Middle frontal gyrus (tissue), 1 donor: Measurements from ENCODE around the gene SERP2.
"Not testable (repeated sequence)": the region's sequence is repeated elsewhere in the genome, so short reads cannot be mapped to it uniquely, and the experiment has no call there.

ENCODE experiments used
- DNase-seq: peaks from one replicate; pipeline ENCODE4 v3.0.0-alpha.2; 2015; ENCODE audit warnings: low spot score; ENCODE audit errors: extremely low spot score

The SERP2 gene

DNA sequence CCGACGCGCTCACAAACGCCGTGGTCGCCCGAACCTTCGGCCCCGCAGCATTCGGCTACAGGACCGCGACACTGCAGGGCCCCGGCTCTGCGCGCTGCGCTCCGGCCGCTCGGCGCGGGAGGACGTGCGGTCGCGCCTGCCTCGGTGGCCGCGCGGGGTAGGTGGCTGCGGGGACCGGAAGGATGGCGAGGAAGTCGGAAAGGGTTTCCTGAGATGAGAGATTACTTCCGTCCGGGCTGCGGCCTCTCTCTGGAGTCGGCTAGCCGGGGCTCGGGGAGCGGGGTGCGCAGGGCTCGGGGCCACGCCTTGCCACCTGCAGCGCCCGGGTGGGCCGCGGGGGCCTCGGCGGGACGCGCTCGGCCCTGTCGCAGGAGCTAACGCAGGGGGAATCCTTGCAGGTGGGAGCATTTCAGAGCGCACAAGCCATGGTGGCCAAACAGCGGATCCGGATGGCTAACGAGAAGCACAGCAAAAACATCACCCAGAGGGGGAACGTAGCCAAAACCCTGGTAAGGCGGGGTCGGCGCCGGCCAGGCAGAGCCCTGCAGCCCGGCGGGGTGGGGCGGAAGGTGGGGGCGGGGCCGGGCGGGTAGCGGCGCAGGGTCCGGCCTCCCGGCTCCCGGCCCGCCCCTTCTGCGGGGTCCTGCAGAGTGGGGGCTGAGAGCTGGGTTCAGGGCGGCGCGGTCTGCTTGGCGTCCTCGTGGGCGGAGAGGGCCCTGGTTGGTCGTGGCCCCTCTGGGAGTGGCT, at the start of gene SERP2:
Gene SERP2, plus strand, starts transcription at position 224 of the 747 bp plus-strand sequence. Its CDS starts 202 bp downstream, at position 426.
- no peak for DNase-seq

DNA sequence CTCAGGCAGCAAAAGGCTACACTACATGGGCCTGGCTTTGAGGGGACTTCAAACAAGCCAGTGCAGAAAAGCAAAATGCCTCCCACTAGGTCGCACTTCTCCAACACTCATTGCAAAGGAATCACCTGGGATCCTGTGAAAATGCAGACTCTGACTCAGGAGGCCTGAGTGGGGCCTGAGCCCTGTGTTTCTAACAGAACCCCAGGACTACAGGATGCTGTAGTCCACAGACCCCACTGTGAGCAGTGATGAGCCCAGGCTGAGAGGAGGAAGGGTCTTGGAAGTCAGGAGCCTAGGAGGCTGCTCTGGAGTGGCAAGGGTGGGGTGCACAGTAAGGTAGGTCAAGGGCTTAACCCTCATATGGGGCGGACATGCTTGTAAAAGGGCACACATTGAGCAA, 46.7 kb upstream of the SERP2 start:
- DNase-seq: no peak

DNA sequence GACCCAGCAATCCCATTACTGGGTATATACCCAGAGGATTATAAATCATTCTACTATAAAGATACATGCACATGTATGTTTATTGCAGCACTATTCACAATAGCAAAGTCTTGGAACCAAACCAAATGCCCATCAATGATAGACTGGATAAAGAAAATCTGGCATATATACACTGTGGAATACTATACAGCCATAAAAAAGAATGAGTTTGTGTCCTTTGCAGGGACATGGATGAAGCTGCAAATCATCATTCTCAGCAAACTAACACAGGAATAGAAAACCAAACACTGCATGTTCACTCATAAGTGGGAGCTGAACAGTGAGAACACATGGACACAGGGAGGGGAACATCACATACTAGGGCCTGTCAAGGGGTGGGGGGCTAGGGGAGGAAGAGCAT, 44.6 kb upstream of the SERP2 start:
- not testable (repeated sequence) for DNase-seq

DNA sequence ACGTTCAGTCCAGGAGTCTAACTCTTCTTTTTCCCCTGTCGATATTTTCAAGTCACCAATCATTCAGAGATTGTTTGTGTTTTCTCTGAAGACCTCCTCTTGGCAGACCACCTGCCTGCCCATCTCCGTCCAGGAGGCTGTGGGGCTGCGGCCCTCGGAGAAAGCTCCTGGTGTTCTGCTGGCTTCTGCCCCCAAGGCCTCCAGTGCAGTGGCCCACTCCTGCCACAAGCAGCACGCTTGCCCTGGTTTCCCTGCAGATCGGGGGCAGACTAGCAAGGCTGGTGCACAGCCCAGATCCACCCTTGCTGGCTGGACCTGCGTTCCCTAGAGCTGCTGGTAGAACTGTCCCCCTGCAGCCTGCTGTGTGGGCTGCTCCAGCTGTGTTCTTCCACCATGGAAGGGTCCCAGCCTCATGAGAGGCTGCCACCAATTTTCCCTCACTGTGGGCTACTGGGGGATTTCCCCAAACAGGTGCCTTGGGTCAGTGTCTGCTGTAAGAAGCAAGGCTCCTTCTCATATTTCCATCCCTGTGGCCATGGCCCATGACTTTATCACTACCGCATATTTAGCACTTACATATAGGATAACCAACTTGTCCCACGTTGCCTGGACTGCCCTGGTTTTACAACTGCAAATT, 43.6 kb upstream of the SERP2 start:
- DNase-seq: no peak

DNA sequence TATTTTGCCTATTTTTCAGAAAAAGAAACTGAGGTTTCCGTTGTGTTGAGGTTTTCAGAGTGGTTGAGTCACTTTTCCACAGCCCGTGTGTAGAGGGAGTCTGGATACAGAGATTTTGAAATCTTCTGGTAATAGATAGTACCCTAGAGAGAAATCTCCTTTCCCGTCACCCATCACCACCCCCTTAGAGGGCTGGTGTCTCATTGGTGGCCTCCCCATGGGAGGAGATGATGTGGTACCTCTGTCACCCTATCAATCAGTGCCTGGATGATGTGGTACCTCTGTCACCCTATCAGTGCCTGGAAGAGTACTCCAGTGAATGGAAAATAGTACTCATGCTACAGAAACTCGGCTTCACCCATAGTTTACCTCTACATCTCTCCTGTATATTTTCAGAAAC, 42.2 kb upstream of the SERP2 start:
- no peak for DNase-seq

DNA sequence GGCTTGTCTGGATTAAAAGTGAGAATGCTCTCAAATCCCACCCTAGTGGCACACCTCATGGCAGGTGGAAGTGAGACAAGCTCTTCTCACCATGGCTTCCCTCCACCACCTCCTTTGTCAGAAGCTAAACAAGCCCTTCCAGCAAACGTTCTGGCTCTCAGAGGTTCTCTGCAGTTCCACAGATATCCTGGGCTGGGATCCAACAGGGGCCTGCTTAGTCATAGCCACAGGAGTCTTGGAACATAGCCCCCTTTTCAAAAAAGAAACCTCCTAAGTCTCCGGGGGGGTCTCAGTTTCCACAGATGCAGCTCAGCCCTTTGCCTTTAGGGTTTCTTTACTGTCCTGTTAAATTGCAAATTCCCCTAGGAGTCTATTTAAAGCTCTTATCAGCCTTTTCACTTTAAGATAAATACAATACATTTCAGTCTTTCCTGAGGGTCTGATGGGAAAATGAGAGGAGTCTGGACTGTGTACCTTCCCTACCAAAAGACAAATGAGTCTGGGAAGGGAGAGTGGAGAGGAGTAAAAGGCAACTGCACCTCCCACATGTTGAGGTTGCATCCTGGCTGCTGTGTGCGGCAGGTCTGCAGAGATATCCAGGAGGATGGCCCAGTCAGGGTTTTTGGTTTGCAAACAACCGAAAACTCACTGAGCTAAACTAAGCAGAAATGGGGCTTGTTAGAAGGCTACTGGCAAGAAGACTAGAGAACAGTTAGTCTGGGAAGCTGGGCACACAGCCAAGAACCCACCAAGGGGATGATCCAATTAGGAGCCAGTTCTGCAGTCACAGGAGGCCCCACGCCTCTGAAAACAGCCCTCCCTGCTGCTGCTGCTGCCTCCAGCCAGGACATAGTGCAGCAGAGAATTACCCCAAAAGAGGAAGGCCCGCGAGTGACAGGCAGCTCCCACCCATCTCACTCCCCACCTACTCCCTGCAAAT, 41.4 kb upstream of the SERP2 start:
- DNase-seq: peak; percentile 48

DNA sequence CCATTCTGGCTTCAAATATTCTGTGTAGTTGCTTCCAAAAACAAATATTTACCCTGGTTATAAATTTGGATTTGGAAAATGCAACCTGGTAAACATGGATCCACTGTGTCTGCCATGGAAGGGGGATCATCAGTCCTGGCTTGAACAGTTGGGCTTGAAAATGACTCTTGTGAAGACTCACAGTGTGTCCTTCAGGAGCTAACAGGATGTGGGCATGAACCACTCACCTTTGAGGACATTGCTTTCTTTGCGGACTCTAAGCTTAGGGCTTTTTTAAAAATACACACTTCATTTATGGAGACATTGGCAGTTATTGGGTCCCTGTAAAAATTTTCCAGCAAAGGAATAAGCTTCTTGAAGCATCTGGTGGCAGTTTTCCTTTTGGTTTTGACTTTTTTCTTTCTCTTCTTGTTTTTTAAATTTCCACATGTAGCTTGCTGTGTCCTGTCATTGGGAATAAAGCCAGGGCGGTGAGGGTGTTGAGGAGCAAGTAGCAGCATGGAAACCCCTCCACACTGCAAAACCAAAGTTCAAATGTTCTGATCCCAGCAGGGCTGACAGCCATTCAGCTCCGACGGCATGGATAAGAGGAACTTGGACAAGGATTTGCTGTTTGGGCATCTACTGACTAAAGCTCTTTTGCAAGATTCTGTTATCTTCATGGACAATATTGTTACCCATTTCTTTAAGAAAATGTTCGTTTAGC, 39.5 kb upstream of the SERP2 start:
- no peak for DNase-seq

DNA sequence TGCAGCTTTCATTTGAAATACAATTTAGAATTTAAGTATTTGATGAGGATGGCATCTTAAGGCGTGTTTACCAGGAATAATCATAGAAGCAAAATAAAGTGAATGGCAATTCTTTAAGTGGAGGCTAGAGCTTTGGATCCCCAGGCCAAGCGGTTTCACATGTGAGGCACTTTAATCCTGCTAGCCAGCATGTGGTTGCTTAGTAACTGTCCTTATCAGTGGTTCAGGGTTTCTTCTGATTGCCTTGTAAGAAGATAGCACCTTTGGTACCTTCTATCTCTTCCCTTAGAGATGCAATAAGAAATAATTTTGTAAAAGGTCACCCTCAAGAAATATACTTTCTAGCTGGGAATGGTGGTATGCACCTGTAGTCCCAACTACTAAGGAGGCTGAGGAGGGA, 38.9 kb upstream of the SERP2 start:
- no peak for DNase-seq

DNA sequence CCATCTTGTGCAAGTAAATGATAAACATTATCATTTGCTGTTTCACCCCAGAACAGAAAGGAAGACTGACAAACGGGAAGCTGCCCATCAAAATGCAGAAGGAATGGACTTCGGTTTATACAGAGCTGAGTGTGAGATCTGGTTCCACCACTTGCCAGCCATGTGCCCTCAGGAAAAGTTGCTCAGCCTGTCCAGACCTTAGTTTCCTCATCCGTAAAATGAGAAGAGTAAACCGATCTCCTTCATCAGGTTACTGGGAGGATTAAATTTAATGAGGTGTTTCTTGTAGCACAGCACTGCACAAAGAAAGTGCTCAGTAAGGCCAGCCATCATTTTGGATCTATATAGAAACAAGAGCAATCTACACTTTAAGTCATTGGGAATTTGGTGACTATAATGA, 36.7 kb upstream of the SERP2 start:
- DNase-seq: no peak

DNA sequence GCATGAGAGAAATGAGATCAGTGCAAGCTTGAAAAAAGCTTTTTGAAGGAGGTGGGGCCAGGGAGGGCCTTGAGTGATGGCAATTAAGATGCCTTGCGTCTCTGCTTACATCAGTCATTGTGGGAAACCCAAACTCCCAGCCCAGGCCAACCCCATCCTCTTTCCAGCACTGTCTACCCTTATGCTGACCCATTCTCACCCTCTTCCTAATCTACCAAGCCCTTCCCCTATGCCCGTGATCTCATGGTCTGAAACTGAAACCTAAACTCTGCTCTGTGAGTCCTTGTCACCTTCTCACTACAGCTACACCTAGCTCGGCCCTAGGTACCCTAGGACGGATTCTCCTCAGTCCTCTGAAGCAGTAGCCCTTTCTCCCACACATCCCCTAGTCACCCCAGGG, 36.0 kb upstream of the SERP2 start:
- no peak for DNase-seq

DNA sequence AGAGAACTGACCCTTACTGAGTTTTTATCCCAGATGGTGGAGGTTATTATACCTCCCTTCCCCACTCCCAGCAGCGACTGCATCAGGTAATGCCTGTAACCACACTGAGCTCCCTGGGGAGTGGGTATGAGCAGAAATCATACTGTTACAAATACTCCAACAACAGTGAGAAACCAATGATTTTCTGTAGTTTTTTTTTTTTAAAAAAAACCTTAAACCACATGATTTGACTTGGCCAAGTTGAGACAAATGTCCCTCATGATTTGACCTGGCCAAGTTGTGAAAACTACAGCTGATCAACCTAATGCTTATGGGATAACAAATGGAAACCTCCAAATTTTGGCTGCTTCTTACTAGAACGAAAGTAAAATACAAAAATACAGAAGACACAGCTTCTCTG, 33.1 kb upstream of the SERP2 start:
- no peak for DNase-seq

DNA sequence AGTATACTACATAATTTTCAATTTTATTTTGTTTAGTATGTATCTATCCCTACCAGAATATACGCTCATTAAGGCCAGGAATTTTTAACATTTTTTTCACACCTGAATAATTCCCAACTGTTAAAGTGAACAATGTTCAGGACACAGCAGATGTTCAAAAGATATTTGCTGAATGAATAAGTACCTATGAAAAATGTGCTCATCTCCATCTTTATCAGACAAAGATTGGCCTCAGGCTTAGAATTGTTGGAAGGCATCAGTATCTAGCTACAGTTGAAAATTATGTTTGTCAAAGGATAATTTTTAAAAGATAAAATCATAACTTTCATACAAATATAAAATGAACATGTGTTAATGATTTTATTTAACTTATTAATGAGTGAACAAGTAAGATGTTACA, 30.9 kb upstream of the SERP2 start:
- no peak for DNase-seq

DNA sequence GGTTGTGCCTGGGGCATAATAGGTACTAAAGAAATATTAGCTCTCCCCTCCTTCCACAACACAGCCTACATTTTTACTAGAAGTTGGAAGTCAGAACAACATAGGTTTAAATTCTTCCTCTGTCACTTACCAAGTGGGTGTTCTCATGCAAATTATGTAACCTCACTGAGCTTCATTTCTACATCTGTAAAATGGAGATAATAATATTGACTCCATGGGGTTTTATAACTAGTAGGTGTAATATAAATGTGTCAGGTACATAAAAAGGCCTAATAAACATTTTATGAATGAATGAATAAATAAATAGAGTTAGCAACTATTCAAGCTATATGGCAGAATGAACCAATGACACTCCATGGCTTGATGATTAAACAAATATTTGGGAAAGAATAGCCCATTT, 27.1 kb upstream of the SERP2 start:
- DNase-seq: no peak

DNA sequence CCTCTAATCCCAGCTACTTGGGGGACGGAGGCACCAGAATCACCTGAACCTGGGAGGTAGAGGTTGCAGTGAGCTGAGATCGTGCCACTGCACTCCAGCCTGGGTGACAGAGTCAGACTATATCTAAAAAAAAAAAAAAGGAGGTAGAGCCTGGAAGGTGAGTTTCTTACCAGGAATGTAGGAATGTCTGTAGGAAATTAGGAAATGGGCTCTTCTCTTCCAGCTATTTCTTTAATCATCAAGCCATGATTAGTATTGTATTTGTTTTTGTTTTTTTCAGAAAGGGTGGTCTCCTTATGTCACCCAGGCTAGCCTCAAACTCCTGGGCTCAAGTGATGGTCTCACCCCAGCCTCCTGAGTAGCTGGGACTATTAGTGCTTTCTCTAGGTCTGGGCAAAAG, 26.3 kb upstream of the SERP2 start:
- DNase-seq: no peak

DNA sequence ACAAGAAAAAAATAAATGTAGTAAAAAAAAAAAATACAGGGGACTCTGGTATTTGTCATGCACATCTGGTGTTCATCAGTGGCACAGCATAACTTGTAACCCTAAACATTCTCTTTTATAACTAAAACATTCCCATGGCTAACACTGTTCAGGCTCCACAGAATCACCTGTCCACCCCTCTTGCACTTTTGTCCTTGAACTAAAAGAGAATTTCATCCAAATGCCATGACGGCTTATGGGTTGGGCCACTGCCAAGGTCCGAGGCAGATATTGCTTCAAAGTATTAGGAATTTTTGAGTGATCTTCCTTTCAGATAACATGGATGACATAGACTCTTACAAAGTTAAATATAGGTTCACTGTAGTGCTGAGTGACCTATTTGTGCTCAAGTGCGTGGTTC, 25.7 kb upstream of the SERP2 start:
- no peak for DNase-seq

DNA sequence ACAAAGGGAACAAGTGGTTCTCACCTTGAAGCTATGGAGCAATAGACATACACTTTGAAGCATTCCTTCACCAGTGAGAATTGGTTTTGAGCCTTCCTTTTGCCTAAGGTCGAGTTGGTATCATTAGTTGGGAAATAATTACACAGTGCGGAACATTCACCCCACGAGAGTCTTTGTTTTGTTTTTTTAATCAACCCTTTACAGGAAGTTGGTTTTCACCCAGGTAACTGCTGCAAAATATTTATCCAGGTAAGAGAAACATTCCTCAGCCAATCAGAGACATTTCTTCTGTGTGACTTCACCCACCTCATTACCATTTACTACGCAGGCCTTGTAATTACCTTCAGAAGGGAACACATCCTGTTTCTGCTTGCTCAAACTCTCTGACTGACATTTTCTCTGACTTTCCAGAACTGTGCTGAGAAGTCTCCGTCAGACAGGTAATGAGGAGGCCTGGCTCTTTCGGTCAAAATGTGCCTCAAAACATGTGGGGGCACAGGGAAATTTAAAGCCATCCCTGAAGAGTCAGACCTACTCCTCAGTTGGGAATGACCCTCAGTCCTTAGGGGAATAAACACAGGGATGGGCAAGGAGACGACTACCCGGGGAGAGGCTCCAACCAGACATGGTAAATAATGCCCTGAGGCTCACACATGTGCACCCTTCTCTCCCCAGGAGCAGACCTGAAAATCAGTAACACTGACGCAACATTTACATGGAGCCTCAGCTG, 22.7 kb upstream of the SERP2 start:
- DNase-seq: no peak

DNA sequence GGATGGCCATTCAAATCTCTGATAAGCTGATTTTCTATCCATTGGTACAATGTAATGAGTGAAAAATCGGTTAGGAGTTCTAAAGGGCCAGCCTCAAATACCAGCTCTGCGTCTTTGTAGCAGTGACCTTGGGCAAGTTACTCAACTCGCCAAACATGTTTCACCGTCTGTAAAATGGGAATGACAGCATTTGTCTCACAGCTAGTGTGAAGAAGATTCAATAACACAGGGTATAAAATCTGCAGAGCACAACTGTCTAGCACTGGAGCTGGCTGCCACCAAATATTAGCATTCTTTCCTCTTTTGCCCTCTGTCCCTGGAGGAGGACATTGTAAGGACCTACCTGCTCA, 22.1 kb upstream of the SERP2 start:
- DNase-seq: no peak

DNA sequence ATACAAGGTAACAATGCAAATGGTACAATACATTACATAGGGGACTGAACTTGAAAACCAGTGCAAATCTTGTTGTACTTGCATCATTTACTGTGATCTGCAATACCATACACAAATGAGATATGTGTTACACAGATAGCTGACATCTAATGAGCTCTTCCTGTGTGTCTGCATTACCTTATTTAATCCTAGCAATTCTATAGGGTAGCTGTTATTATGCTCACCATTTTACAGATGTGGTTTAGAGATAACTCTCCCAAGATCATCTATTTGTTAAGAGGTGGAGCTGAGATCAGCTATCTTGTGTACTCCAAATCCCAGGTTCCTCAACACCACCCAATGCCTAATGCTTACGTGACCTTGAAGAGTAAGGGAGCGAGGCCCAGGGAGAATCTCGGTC, 21.4 kb upstream of the SERP2 start:
- no peak for DNase-seq

DNA sequence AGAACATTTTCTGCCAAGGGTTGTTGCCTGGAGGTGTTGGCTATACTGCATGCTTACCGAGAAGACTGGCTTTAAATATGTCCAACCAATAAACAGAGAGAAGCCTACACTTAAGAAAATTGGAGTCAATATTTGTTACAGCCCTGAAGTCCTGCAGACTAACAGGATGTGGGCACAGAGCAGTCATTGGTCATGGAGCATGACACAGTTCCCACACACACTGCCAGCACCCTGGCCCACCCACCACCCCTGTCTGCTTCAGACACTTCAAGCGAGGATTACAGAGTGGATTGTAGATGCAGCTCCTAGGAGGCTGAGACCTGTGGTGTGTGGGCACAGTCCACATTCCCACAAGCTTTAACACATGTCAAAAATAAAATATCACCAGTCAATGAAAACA, 21.0 kb upstream of the SERP2 start:
- no peak for DNase-seq

DNA sequence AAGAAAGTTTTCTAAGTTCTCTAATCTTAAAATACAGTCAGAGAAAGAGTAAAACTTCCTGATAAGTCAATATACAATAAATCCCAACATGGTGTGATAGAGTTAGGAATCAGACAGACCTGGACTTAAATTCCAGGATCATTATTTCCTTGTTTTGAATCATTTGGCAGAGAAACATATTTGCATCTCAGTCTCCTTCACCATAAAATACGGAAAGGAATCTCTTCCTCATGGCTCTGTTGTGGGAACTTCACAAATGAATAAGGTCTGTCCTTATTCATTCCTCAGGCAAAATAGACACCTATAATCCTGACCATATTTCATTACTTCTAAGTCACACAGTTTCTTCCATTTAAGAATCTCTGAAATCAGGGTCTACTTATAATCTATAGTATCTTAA, 19.3 kb upstream of the SERP2 start:
- DNase-seq: no peak

DNA sequence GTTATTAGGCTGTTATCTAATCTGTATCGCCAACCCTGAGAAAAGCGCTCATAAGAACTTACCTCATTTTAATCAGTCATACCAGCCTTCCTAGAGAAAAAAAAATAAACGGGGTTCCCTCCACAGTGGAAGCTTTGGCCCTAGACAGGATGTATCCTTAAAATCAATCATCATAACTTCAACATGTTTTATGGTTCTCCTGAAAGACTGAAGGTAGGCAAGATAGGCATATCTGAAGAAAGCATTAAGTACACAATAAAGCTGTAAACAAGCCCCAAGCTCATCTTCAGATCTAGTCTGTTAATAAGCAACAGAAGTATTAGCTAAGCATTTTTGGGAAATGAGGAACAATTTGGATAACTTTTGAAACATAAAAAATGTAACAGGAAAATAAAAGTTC, 18.7 kb upstream of the SERP2 start:
- no peak for DNase-seq
